HG03378 (cell line): ENCODE data around the gene STK31.
"Not testable (repeated sequence)": the region's sequence is repeated elsewhere in the genome, so short reads cannot be mapped to it uniquely, and the experiment has no call there.

Source experiments
- ATAC-seq: cut with Tn5 transposase; IDR thresholded peaks from one replicate; pipeline ENCODE4 v1.9.1; 2021; ENCODE audit warnings: mild to moderate bottlenecking, moderate library complexity; ENCODE audit not compliant: unreplicated experiment

STK31 gene

GRCh38 chr7:23802720-23803397 lies 92.8 kb downstream of the STK31 start:
- ATAC-seq, result no peak

DNA sequence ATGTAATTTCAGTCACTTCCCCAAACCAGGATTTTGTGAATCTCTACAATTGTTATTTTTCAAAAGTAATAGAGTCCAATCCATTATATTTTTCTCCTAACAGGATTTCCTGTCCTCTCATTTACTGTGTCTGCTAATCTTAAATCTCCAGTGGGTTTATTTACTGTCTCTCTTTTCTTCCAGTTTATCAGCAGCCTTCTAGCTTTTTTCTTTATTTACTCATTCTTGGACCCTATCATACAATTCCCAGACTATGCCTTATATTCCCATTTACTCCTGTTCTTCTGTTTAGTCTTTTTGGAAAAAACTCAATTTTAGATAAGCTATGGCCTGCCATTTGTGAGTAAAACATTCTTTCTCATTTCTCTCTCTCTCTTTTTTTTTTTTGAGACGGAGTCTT lies 94.7 kb downstream of the STK31 start:
- ATAC-seq, result no peak

- no peak for ATAC-seq
Observed at GRCh38 chr7:23808421-23808820, 98.4 kb downstream of the STK31 start.

GRCh38 chr7:23810099-23810498 lies 100.1 kb downstream of the STK31 start:
- ATAC-seq, result no peak

- ATAC-seq, result no peak
Observed at GRCh38 chr7:23811540-23811939, 101.5 kb downstream of the STK31 start.

GRCh38 chr7:23828125-23828524 lies 118.1 kb downstream of the STK31 start:
- not testable (repeated sequence) for ATAC-seq

DNA sequence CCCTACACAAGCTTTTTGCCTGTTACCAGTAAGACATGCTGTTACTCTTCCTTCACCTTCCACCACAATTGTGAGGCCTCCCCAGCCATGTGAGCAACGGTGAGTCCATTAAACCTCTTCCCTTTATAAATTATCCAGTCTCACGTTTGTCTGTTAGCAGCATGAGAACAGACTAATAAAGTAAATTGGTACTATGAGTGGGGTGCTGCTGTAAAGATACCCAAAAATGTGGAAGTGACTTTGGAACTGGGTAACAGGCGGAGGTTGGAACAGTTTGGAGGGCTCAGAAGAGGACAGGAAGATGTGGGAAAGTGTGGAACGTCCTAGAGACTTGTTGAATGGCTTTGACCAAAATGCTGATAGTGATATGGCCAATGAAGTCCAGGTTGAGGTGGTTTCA lies 122.7 kb downstream of the STK31 start:
- not testable (repeated sequence) for ATAC-seq

DNA sequence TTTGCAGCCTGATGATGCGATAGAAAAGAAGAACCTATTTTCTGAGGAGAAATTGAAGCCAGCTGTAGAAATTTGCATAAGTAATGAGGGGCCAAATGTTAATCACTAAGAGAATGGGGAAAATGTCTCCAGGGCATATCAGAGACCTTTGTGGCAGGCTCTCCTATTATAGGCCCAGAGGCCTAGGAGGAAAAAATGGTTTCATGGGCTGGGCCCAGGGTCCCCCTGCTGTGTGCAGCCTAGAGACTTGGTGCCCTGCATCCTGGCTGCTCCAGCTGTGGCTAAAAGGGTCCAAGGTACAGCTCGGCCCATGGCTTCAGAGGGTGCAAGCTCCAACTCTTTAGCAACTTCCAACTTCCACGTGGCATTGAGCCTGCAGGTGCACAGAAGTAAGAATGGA lies 123.4 kb downstream of the STK31 start:
- no peak for ATAC-seq

- not testable (repeated sequence) for ATAC-seq
Observed at GRCh38 chr7:23844837-23845236, 134.8 kb downstream of the STK31 start.

- ATAC-seq, result no peak
Observed at GRCh38 chr7:23852135-23852534, 142.1 kb downstream of the STK31 start.

DNA sequence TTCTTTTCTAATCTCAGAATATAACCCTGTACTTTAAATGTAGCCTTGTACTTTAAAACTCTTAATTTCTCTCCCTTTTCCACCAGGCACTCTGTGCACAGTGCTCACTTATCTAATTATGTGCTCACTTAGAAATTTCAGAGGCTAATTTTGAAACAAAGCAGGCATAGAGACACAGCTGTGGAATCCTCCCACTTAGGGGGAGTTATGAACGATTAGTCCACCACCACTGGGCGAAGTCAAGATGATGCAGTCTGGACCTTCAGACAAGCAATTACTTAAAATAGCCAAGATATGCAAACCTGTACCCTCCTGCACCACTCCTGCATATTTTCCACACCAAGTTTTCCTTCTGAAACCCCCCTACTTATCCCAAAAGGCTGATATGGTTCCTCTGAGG lies 143.0 kb downstream of the STK31 start:
- ATAC-seq, result no peak

DNA sequence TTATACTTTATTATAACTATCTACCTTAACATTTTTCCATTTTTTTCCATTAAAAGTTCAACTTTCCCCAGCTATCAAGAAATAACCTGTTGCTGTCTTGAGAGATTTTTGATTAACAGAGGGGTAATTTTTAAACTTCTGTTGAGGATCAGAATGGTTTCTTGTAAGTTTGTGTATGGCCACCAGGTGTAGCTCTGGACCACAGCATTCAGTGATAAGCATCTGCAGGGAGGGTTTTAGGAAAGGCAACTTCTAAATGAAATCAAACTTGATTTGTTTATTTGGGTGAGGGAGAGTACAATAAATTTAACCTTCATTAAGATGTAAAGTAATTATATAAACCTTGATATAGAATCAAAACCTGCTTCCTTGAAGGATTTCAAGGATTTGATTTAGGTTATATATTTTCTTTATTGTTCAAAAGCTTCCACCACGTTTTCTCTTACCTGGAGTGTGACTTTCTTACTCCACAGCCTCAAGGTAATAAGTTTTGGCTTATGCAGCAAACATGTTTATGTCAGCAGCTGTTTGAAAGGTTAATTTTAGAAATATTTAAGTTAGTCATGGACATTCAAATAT lies 153.3 kb downstream of the STK31 start:
- no peak for ATAC-seq

GRCh38 chr7:23864973-23865372 lies 155.0 kb downstream of the STK31 start:
- ATAC-seq, result no peak

DNA sequence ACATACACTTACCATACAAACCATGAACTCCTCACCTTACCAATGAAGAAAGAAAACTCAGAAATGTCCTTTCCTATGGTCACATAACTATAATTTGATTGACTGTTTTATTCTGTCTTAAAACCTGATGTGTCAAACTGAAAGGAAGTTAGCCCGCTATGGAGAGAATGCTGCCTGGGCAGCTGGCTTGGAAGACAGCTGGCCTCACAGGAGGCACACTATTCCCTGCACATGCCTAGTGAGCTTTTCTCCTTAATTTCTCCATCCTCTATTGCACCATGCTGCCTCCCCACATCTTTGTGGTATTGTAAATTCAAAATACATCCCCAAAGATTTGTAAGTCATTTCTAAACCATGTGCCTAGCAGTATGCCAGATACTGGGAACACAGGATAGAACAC lies 163.3 kb downstream of the STK31 start:
- no peak for ATAC-seq

- ATAC-seq, result not testable (repeated sequence)
Observed at GRCh38 chr7:23876526-23876925, 166.5 kb downstream of the STK31 start.
